ENCODE data around the gene RAD51AP1.

Gene RAD51AP1

GRCh38 chr12:4603421-4603820 is 64.7 kb downstream of the RAD51AP1 start:
- DNase-seq, result no peak

GRCh38 chr12:4603946-4604345 is 65.3 kb downstream of the RAD51AP1 start:
- DNase-seq, result no peak

- peak; percentile 77 for DNase-seq
Measured at GRCh38 chr12:4604684-4605193, 66.0 kb downstream of the RAD51AP1 start.

GRCh38 chr12:4607056-4607455 is 68.4 kb downstream of the RAD51AP1 start:
- no peak for DNase-seq

- DNase-seq, result no peak
Measured at GRCh38 chr12:4609071-4609470, 70.4 kb downstream of the RAD51AP1 start.
